GM12878 (cell line): Measurements from ENCODE around the gene MAGI2. TPM values are rescaled to one million over a fixed set of nuclear protein-coding genes. Genes with fewer than 3 reads are reported as not detected.

Source experiments
- ATAC-seq: fragments of 200-7000 bp; cut with Tn5 transposase; 3 replicates; pipeline ENCODE4 v1.9.1; 2020; ENCODE audit warnings: mild to moderate bottlenecking, moderate library complexity
- BruUV-seq: library from RNA; stranded (reverse); fragments of 400-500 nt; replicated peaks from 2 replicates; lab custom pipeline; 2021; lab: Mats Ljungman, UMichigan
- CTCF ChIA-PET: fragments of 300-600 bp; sonication (Branson Sonifier 250); formaldehyde crosslinking; extraction: SDS; loops from one replicate; lab custom pipeline; 2021; ENCODE audit warnings: inconsistent platforms; lab: Yijun Ruan, JAX
- POLR2A ChIA-PET: fragments of 350-600 bp; formaldehyde crosslinking; extraction: SDS; loops from one replicate; lab custom pipeline; 2021; ENCODE audit warnings: inconsistent platforms; lab: Charles Lee
- RAD21 ChIA-PET: fragments of 300-600 bp; sonication (Branson Sonifier 250); formaldehyde crosslinking; loops from one replicate; lab custom pipeline; 2023; ENCODE audit warnings: antibody characterized with exemption; ENCODE audit not compliant: unreplicated experiment; lab: Charles Lee
- SMC1A ChIA-PET: fragments of 300-600 bp; sonication (Branson Sonifier 250); formaldehyde crosslinking; loops from one replicate; lab custom pipeline; 2023; ENCODE audit not compliant: unreplicated experiment, uncharacterized antibody; lab: Charles Lee
- DNase-seq: peaks from one replicate; pipeline ENCODE4 v3.0.0-alpha.2; 2011; ENCODE audit warnings: low read depth, low spot score
- FAIRE-seq: peaks from 3 replicates; lab custom pipeline; 2011; peaks lifted over from hg19 to GRCh38; lab: Jason Lieb, UNC
- H2AFZ ChIP-seq: 2 replicates; pipeline ENCODE4 v1.6.0; 2011; ENCODE audit warnings: low read depth, low read length, control low read depth; ENCODE audit not compliant: control insufficient read depth
- H3K27ac ChIP-seq: 2 replicates; pipeline ENCODE4 v1.5.1; 2011; ENCODE audit warnings: control low read depth; ENCODE audit not compliant: control insufficient read depth, insufficient read depth
- H3K27me3 ChIP-seq, 2 experiments: replicated peaks in 1 of 2; 2 replicates each; pipeline versions ENCODE4 v1.6.0 to v1.6.1; 2011; ENCODE audit warnings: low read length in 1 of 2; ENCODE audit not compliant: control insufficient read depth in 2 of 2, insufficient read depth in 2 of 2
- H3K36me3 ChIP-seq, 2 experiments: 2 replicates each; pipeline ENCODE4 v1.5.1; 2011; ENCODE audit warnings: low read length in 1 of 2; ENCODE audit not compliant: control insufficient read depth in 2 of 2, insufficient read depth in 2 of 2
- H3K4me1 ChIP-seq: 2 replicates; pipeline ENCODE4 v1.6.1; 2011; ENCODE audit warnings: mild to moderate bottlenecking, low read length, moderate library complexity, mixed read lengths; ENCODE audit not compliant: control insufficient read depth, insufficient read depth
- H3K4me2 ChIP-seq: 2 replicates; pipeline ENCODE4 v1.6.0; 2011; ENCODE audit warnings: control low read depth; ENCODE audit not compliant: control insufficient read depth, insufficient read depth
- H3K4me3 ChIP-seq: fragments of 200-600 bp; sonication (generic); 2 replicates; pipeline ENCODE4 v1.5.1; 2016
- H3K79me2 ChIP-seq: 2 replicates; pipeline ENCODE4 v1.6.0; 2011; ENCODE audit warnings: low read length; ENCODE audit not compliant: control insufficient read depth, insufficient read depth
- H3K9ac ChIP-seq: 2 replicates; pipeline ENCODE4 v1.8.0; 2011; ENCODE audit warnings: low read length, control low read depth, mixed read lengths; ENCODE audit not compliant: control insufficient read depth, insufficient read depth
- H3K9me3 ChIP-seq: replicated peaks from 3 replicates; pipeline ENCODE4 v1.5.1; 2011; ENCODE audit warnings: mild to moderate bottlenecking, low read length; ENCODE audit not compliant: control insufficient read depth, insufficient read depth
- H4K20me1 ChIP-seq: 2 replicates; pipeline ENCODE4 v1.6.0; 2011; ENCODE audit not compliant: control insufficient read depth, insufficient read depth
- BCL11A ChIP-seq: IDR thresholded peaks from 2 replicates; pipeline ENCODE4 v1.6.1; 2011; ENCODE audit warnings: low read depth, low read length
- BHLHE40 ChIP-seq, 2 experiments: fragments of 450-650 bp in 1 of 2; IDR thresholded peaks; 2 replicates each; pipeline ENCODE4 v1.6.1; 2011 to 2017; ENCODE audit warnings: low read depth in 2 of 2, borderline replicate concordance in 1 of 2, improper control_type of control experiment in 1 of 2, low read length in 1 of 2, mild to moderate bottlenecking in 1 of 2
- CBFB ChIP-seq: IDR thresholded peaks from 2 replicates; pipeline ENCODE4 v1.6.1; 2016; ENCODE audit warnings: antibody characterized with exemption, low read depth
- DPF2 ChIP-seq: fragments of 450-650 bp; IDR thresholded peaks from 2 replicates; pipeline ENCODE4 v1.6.1; 2017; ENCODE audit warnings: mild to moderate bottlenecking
- ETV6 ChIP-seq, 2 experiments: fragments of 450-650 bp in 1 of 2; IDR thresholded peaks in 1 of 2; conservative IDR thresholded peaks in 1 of 2; 2 replicates each; pipeline ENCODE4 v1.6.1; 2014; ENCODE audit warnings: antibody characterized with exemption in 1 of 2, borderline replicate concordance in 1 of 2, low read depth in 1 of 2, mild to moderate bottlenecking in 1 of 2, moderate library complexity in 1 of 2
- FOXK2 ChIP-seq: fragments of 450-650 bp; IDR thresholded peaks from 2 replicates; pipeline ENCODE4 v1.6.1; 2017; ENCODE audit warnings: mild to moderate bottlenecking, moderate library complexity
- MEF2A ChIP-seq: IDR thresholded peaks from 2 replicates; pipeline ENCODE4 v1.6.1; 2011; ENCODE audit warnings: low read depth, mild to moderate bottlenecking, low read length, moderate library complexity; ENCODE audit not compliant: insufficient read depth
- MEF2B ChIP-seq: fragments of 450-650 bp; IDR thresholded peaks from 2 replicates; pipeline ENCODE4 v1.6.1; 2018; ENCODE audit warnings: mild to moderate bottlenecking, moderate library complexity; ENCODE audit not compliant: partially characterized antibody, poor library complexity, severe bottlenecking
- MYC ChIP-seq: IDR thresholded peaks from 2 replicates; pipeline ENCODE4 v1.6.1; 2011; ENCODE audit warnings: mild to moderate bottlenecking, low read length, moderate library complexity, inconsistent platforms; ENCODE audit not compliant: insufficient read depth, insufficient replicate concordance, insufficient read length, severe bottlenecking
- NR2F1 ChIP-seq: fragments of 450-650 bp; conservative IDR thresholded peaks from 2 replicates; pipeline ENCODE4 v1.6.1; 2017; ENCODE audit warnings: mild to moderate bottlenecking
- PKNOX1 ChIP-seq: fragments of 450-650 bp; IDR thresholded peaks from 2 replicates; pipeline ENCODE4 v1.6.1; 2016; ENCODE audit warnings: mild to moderate bottlenecking
- RUNX3 ChIP-seq: IDR thresholded peaks from 2 replicates; pipeline ENCODE4 v1.6.1; 2012; ENCODE audit warnings: low read length, inconsistent platforms
- SREBF1 ChIP-seq: IDR thresholded peaks from 2 replicates; pipeline ENCODE4 v1.6.1; 2012; ENCODE audit warnings: mild to moderate bottlenecking, low read length
- SRF ChIP-seq, 2 experiments: IDR thresholded peaks; 2 replicates each; pipeline ENCODE4 v1.6.1; 2011; ENCODE audit warnings: low read depth in 2 of 2, low read length in 2 of 2, mild to moderate bottlenecking in 1 of 2, moderate library complexity in 1 of 2
- TARDBP ChIP-seq: IDR thresholded peaks from 2 replicates; pipeline ENCODE4 v1.6.1; 2016; ENCODE audit warnings: borderline replicate concordance
- TCF3 ChIP-seq: IDR thresholded peaks from 2 replicates; pipeline ENCODE4 v1.6.1; 2012; ENCODE audit warnings: low read depth, mild to moderate bottlenecking, low read length, borderline replicate concordance; ENCODE audit not compliant: insufficient read depth
- WGBS: methylation state at CpG from one replicate; pipeline ENCODE4 v1.1.6; 2016; ENCODE audit warnings: low lambda C conversion rate; ENCODE audit not compliant: insufficient replicate concordance, insufficient coverage; ENCODE audit errors: missing lambda C conversion rate; 5-methylcytosine and 5-hydroxymethylcytosine counted together
- in situ Hi-C: fragments of 300-500 bp; cut with MboI; formaldehyde crosslinking; loops from 9 replicates; pipeline ENCODE4 v1.14.3; 2018; ENCODE audit warnings: mixed read lengths
- intact Hi-C: fragments of 100-400 bp; cut with micrococcal nuclease; formaldehyde crosslinking; loops from one replicate; pipeline ENCODE4 v1.14.2; 2022; ENCODE audit not compliant: unreplicated experiment
- polyA plus RNA-seq, 11 experiments: library from polyadenylated mRNA; depleted of rRNA in 4 of 11; unstranded in 6 of 11; stranded (reverse) in 5 of 11; fragments of >200 nt; fragmentation: Nextera tagmentation in 4 of 11; fragmentation: Illumina TruSeq in 1 of 11; extraction: Ambion mirVana in 4 of 11; extraction: Trizol in 1 of 11; gene quantifications; 1 replicate in 1 of 11; 2 replicates in 10 of 11; pipeline versions ENCODE4 v1.2.1 to v1.2.3, GENCODE V29; 2011 to 2016; ENCODE audit warnings: inconsistent platforms in 2 of 11, missing spikeins in 2 of 11, low read depth in 1 of 11
- total RNA-seq, 4 experiments: library from RNA; depleted of rRNA in 3 of 4; stranded (reverse); fragments of >200 nt in 3 of 4; fragmentation: Illumina TruSeq in 1 of 4; extraction: Trizol in 1 of 4; gene quantifications; 2 replicates each; pipeline versions ENCODE4 v1.2.1 to v1.2.3, GENCODE V29; 2013 to 2021
- TF ChIP-seq, protein P1 (sequence below): fragments of 450-650 bp; formaldehyde crosslinking; IDR thresholded peaks from 2 replicates; pipeline ENCODE4 v1.5.0; 2022; ENCODE audit warnings: mild to moderate bottlenecking, missing genetic modification characterization
- TF ChIP-seq, protein P2 (sequence below): IDR thresholded peaks from 2 replicates; pipeline ENCODE4 v1.6.1; 2011; ENCODE audit warnings: mild to moderate bottlenecking, low read depth, low read length, moderate library complexity; ENCODE audit not compliant: insufficient replicate concordance

MAGI2 gene
- total and polyA plus RNA-seq, 10 of the 15 experiments (the other 5 are each of a cell fraction or from before 2014, with no cell fraction given): 0.01 to 0.31 (median 0.05) TPM; not detected in 2

DNA sequence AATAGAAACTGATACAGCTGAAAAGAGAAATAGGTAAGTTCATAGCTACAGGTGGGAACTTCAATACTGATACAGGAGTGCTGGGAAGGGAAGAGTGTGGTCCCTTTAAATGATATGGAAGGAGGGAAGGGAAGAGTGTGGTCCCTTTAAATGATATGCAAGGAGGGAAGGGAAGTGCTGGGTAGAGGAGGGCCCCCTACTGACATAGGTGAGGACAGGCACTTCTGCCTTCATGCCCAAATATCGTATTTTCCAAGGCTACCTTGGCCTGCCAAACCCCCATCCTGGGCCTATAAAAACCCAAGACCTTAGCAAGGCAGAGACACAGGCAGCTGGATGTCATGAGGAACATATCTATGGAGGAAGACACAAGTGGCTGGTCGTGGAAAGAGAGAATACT, 92.3 kb downstream of the MAGI2 start (continued):
- TF ChIP-seq ETV6 (conservative IDR thresholded peaks at IDR 0.05 in 1 of 2, IDR thresholded peaks at IDR 0.05 in 1 of 2; ENCODE audit: borderline replicate concordance in 1 of 2, low read depth in 1 of 2): no peak
- TF ChIP-seq RUNX3: no peak
- no peak for TF ChIP-seq MEF2A
- no peak for TF ChIP-seq MYC
- TF ChIP-seq BCL11A: no peak

DNA sequence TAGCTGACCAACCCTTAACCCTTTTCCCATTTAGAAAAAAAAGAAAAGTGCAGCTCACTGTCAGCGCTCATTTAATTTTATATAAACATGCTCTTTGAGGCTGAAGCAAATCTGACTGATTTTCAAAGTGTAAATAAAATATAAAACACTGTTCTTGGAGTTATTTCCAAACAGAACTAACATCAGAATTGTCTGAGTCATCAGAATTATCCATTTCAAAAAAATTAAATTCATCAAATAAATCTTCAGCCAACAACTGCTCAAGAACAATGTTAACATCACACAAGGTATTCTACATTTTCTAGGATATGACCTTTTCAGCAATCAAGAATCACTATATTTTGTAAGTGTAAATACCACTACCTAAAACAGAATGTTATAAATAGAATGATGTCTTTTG, 93.6 kb downstream of the MAGI2 start:
- Histone ChIP-seq H3K4me1 (no peaks in the 10 kb centered on the region), H3K27ac (no peak overlapping the region), H3K36me3 (no peaks in the 10 kb centered on the region), H3K4me3 (no peak overlapping the region), H4K20me1 (no peaks in the 10 kb centered on the region), H3K79me2 (no peaks in the 10 kb centered on the region), H3K9me3 (no peaks in the 10 kb centered on the region), H3K9ac (no peak overlapping the region), H2AFZ (no peak overlapping the region), H3K27me3 (no peaks in the 10 kb centered on the region), H3K4me2 (no peak overlapping the region)
- 3% methylated on average over 1 of the region's 1 CpG for WGBS
- CTCF ChIA-PET: no interaction called here
- POLR2A ChIA-PET: no interaction called here
- in situ Hi-C loops (no loop called here), intact Hi-C loops (no loop called here)
- SMC1A ChIA-PET: no interaction called here
- FAIRE-seq: no peak
- ATAC-seq: no peak
- BruUV-seq: no TSS peak
- RAD21 ChIA-PET: no interaction called here
- no peak for DNase-seq
- TF ChIP-seq NR2F1 (no peak), CBFB (no peak), TCF3 (no peak), SRF (IDR thresholded peaks at IDR 0.05; ENCODE audit: low read depth in 2 of 2, low read length in 2 of 2) (no peak), PKNOX1 (no peak), FOXK2 (no peak), TARDBP (no peak), RUNX3 (no peak), MEF2B (no peak), DPF2 (no peak), BHLHE40 (IDR thresholded peaks at IDR 0.05; ENCODE audit: borderline replicate concordance in 1 of 2, low read depth in 2 of 2, low read length in 1 of 2) (no peak), SREBF1 (no peak)
- TF ChIP-seq, protein P1, sequence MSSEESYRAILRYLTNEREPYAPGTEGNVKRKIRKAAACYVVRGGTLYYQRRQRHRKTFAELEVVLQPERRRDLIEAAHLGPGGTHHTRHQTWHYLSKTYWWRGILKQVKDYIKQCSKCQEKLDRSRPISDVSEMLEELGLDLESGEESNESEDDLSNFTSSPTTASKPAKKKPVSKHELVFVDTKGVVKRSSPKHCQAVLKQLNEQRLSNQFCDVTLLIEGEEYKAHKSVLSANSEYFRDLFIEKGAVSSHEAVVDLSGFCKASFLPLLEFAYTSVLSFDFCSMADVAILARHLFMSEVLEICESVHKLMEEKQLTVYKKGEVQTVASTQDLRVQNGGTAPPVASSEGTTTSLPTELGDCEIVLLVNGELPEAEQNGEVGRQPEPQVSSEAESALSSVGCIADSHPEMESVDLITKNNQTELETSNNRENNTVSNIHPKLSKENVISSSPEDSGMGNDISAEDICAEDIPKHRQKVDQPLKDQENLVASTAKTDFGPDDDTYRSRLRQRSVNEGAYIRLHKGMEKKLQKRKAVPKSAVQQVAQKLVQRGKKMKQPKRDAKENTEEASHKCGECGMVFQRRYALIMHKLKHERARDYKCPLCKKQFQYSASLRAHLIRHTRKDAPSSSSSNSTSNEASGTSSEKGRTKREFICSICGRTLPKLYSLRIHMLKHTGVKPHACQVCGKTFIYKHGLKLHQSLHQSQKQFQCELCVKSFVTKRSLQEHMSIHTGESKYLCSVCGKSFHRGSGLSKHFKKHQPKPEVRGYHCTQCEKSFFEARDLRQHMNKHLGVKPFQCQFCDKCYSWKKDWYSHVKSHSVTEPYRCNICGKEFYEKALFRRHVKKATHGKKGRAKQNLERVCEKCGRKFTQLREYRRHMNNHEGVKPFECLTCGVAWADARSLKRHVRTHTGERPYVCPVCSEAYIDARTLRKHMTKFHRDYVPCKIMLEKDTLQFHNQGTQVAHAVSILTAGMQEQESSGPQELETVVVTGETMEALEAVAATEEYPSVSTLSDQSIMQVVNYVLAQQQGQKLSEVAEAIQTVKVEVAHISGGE (CRISPR knock-in tag): no peak
- TF ChIP-seq, protein P2, sequence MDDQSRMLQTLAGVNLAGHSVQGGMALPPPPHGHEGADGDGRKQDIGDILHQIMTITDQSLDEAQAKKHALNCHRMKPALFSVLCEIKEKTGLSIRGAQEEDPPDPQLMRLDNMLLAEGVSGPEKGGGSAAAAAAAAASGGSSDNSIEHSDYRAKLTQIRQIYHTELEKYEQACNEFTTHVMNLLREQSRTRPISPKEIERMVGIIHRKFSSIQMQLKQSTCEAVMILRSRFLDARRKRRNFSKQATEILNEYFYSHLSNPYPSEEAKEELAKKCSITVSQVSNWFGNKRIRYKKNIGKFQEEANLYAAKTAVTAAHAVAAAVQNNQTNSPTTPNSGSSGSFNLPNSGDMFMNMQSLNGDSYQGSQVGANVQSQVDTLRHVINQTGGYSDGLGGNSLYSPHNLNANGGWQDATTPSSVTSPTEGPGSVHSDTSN: no peak
